NCI-H1092 treated with DMSO at 0.1 percent for 48 hours (cell line): ENCODE measurements around the gene TYMP.

Experiments
- DNase-seq: peaks from one replicate; lab custom pipeline; 2025; lab: John Stamatoyannopoulos, UW

The TYMP gene

GRCh38 chr22:50505276-50505775, 24.5 kb downstream of the TYMP start:
- no peak for DNase-seq

DNA sequence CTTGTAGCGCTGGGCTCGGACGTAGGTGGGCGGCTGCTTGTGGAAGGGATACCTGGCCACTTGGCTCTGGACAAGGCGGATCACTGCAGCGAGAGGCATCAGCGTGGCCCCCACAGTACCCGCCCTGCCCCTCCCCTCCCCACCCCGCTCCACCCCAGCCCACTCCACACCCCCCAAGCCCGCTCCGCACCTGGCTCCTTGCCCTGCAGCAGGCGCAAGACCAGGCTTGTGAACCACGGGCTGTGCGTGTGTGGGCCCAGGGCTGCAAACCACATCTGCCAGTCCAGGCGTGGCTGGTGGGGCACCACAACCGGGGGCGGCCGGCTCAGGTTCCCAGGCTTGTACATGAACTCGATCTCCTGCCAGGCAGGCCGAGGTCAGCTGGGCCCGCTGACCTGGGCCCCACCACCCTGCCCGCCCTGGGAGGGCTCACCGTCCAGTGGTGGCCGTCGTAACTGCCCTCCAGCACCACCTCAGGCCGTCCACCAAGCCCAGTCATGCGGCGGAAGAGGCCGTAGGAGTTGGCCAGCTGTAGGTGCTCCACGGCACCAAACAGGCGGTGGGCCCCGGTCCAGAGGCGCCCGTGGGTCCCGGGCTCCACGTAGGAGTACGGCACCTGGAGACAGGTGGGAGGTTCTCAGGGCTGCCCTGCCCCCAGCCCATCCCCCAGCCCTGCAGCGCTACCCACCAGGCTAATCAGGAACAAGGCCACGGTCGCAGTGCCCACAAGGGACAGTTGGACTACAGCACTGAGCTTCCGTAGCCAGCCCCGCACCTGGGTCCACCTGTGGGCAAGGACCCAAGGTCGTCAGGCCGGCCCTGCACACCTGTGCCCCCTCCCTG, 25.2 kb downstream of the TYMP start:
- DNase-seq = no peak

DNA sequence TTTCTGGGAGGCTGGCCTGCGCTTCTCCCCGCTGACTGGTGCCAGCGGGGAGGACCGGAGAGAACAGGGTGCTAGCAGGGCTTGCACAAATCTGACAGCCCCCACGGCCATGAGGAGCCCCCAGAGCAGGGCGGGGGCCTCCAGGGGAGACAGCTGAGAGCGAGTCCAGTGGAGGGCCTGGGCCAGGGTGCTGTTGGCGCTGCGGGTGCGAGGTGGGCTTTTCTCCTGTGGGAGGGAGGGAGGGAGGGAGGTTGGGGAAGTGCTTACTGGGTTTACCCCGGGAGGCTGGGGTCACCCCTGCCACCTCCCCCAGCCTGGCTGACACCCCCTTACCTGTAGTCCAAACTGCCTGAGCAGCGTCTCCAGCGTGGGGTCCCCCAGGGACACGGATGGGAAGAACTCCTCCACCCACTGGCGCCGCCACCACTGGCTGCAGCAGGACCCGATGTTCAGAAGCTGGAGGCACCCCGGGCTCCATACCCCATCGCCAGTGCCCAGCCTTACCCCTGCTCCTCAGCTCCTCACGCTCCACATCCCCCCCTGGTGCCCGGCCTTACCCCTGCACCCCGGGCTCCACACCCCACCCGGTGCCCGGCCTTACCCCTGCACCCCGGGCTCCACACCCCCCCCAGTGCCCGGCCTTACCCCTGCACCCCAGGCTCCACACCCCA, 26.2 kb downstream of the TYMP start:
- DNase-seq = no peak

DNA sequence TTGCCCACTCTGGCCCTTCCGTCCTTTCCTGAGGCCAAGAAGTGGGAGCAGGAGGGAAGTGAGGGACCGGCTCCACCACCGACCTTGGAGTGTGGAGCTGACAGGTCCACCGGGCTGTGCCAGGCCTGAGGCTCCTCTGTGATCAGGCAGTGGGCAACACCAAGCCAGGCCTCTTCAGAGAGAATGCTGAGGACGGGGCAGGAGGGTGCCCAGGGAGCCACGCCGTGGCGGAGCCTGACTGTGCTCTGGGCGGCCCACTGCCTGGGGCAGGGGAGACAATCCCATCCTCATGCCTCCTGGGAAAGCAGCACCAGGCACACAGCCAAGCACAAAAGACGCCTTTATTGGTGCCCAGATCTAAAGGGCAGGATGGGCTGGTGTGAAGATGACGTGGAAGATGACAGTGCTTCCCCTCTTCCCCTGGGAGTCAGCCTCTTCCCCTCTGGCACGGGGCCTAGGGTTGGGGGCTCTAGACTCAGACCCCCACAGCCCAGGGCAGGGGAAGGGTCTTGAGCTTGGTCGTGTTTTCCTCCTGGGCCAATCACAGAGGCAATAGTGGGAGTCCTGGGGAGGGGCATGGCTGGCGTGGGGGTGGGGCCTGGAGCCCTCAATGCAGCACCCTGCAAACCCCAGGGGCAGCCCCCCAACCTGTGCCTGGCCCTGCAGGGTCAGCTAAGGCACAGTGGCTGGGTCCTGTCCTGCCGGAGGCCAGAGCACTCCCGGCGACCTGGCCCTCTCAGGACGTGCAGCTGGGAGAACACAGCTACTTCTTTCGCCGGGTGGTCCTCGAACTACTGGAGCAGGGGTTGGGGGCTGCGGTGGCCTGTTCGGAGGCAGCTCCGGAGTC, 27.0 kb downstream of the TYMP start:
- DNase-seq = no peak

DNA sequence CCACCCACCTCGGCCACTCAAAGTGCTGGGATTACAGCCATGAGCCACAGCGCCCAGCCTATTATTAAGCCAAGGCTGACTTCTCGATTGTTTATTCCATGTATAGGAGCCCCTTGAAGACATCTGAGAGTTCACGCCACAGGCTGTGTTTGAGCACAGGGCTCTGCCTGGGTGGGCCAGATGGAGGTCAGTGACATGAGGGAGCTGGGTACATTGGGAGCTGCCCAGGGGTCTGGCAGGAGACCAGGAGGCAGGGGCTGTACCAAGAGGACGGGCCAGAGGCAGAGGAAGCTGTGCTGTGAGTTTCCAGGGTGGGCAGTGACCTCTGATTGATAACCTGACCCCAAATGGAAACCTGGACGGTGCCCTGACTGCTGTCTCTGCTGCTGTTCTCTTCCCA, 27.7 kb downstream of the TYMP start:
- no peak for DNase-seq

DNA sequence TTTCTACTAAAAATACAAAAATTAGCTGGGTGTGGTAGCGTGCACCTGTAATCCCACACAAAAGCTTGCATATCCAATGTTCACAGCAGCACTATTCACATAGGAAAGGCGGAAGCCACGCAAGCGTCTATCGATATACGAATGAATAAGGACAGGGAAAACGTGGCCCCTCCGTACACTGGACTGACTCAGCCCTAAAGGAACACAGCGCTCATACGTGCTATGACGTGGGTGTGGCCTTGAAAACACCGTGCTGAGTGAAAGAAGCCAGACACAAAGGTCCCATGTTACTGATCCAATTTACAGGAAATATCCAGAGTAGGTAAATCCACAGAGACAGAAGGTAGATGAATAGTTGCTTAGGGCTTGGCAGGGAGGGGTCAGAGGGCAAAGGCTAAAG, 29.4 kb downstream of the TYMP start:
- DNase-seq = no peak

GRCh38 chr22:50498322-50498890, 31.4 kb downstream of the TYMP start:
- peak; percentile 4 for DNase-seq

GRCh38 chr22:50497093-50497492, 32.7 kb downstream of the TYMP start:
- no peak for DNase-seq

DNA sequence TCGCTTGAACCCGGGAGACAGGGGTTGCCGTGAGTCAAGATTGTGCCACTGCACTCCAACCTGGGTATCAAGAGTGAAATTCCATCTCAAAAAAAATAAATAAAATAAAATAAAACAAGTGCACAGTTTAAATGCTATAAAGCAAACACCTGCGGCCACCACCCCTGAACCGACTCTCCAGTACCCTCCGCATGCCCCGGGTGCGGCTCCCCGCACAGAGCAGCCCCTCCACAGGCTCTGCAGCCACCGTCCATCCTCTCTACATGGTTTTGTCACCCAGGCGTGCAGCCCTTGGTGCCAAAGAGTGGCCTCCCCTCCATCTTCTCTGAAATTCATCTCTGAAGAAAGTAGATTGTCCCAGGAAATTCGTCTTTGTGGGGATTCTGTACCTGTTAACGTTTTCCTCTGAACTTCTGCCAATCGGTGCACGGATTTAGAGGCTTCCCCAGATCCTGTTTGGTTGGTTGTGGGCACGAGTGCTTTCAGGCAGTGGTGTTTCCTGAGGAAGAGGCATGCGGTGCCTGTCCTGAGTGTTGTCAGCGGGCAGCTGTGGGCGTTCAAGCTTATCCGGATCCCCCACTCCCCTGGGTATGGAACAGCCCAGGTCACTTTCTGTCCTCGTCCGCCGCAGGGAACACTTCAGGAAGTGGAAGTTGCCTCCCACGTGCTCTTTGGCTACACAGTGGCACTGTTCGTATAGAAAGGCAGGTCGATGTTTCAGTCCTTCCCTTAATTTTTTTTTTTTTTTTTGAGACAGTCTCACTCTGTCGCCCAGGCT, 39.1 kb downstream of the TYMP start:
- DNase-seq = no peak

DNA sequence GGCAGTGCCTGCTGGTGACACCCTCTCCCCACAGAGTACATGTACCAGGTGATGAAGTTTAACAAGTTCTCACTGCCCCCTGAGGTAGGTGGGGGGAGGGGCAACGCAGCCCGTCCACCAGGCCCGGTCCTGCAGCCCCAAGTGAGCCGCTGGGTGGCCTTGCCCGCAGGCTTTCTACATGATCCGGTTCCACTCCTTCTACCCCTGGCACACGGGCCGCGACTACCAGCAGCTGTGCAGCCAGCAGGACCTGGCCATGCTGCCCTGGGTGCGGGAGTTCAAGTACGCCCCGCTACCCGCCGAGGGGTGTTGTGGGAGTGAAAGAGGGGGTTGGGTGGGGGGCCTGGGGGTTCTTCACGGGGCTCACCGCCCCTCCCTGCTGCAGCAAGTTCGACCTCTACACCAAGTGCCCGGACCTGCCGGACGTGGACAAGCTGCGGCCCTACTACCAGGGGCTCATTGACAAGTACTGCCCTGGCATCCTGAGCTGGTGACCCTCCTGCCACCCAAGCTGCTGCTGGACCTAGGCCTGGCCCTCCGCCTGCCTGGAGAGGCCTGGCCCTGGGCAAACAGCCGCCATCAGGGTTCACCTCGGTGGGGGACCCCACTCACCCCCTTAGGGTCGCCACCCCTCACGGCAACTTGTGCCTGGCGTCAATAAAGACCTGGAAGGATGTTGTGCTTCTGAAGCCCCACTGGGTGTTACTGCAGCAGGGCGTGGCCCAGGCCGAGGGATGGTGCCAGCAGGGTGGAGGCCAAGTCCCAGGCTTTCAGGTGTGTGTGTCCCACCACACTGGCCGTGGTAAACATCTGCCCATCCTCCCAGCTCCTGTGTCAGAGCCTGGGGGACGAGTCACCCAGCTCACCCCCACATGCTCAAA, 40.2 kb downstream of the TYMP start:
- no peak for DNase-seq

DNA sequence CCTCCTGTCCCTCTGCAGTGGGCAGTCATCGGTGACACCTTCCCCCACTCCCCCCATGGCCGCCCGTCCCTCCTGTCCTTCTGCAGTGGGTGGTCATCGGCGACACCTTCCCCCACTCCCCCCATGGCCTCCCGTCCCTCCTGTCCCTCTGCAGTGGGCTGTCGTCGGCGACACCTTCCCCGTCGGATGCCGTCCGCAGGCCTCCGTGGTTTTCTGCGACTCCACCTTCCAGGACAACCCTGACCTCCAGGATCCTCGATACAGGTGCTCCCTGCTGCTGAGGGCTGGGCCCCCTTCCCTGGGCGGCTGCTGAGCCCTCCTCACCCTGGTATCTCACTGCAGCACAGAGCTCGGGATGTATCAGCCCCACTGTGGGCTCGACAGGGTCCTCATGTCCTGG, 40.9 kb downstream of the TYMP start:
- no peak for DNase-seq

DNA sequence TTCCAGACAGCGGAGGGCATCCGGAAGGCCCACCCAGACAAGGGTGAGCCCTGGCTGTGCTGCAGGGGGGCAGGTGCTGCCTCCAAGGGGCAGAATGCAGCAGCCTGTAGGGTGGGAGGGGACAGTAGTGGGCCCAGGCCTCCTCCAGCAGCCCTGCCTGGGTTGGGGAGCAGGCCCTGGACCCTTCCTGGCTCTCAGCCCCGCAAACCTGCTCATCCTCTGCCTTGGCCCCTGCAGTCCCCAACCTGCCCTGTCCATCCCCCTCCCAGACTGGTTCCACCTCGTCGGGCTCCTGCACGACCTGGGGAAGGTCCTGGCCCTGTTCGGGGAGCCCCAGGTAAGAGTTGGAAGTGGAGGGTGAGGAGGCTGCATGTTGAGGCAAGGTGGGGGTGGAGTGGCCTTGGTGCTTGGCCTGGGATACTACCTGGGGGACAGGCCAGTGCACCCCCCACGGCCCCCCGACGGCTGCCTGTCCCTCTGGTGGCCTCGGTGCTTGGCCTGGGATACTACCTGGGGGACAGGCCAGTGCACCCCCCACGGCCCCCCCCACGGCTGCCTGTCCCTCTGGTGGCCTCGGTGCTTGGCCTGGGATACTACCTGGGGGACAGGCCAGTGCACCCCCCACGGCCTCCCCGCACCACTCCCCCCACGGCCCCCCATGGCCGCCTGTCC, 41.7 kb downstream of the TYMP start:
- no peak for DNase-seq

DNA sequence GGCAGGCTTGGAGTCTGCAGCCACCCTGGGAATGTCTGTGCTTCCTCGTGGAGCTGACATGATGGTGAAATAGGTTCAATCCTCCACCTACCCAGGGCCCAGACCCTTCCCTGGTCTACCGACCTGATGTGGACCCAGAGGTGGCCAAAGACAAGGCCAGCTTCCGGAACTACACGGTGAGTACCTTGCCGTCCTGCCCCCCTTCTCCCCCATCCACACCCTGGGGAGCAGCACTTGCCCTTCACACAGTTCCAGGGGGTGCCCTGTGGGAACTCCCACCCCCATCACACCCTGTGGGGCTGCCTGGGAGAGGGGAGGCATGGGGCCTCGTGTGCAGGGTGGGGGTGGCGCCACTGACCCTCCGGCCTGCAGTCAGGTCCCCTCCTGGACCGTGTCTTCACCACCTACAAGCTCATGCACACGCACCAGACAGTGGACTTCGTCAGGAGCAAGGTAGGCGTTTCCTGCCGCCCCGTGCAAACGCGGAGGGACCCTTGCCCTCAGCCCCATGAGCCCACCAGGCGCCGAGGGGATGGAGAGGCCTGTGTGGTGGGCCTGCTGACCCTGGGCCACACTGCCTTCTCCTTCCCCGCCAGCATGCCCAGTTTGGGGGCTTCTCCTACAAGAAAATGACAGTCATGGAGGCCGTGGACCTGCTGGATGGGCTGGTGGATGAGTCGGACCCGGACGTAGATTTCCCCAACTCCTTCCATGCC, 42.4 kb downstream of the TYMP start:
- no peak for DNase-seq

- DNase-seq = no peak
These were observed 43.1 kb downstream of the TYMP start, which contains the start of gene MIOX for GRCh38 chr22:50486561-50487289. MIOX (plus strand) TSS chr22:50486859; CDS start chr22:50486898, 39 bp downstream.

GRCh38 chr22:50485221-50486131, 44.3 kb downstream of the TYMP start:
- no peak for DNase-seq

GRCh38 chr22:50483977-50484853, 45.6 kb downstream of the TYMP start:
- no peak for DNase-seq
